Hepatocyte (in vitro differentiated cells): Measurements from ENCODE around the gene BLM.

Source experiments
- EZH2 ChIP-seq: fragments of 200-600 bp; sonication (generic); IDR thresholded peaks from 2 replicates; pipeline ENCODE4 v1.6.1; 2016; ENCODE audit warnings: antibody characterized with exemption, mild to moderate bottlenecking, borderline replicate concordance
- TF ChIP-seq, protein P1 (sequence below): fragments of 200-600 bp; sonication (generic); IDR thresholded peaks from 2 replicates; pipeline ENCODE4 v1.5.1; 2016; ENCODE audit warnings: antibody characterized with exemption, mild to moderate bottlenecking; ENCODE audit not compliant: poor library complexity

DNA sequence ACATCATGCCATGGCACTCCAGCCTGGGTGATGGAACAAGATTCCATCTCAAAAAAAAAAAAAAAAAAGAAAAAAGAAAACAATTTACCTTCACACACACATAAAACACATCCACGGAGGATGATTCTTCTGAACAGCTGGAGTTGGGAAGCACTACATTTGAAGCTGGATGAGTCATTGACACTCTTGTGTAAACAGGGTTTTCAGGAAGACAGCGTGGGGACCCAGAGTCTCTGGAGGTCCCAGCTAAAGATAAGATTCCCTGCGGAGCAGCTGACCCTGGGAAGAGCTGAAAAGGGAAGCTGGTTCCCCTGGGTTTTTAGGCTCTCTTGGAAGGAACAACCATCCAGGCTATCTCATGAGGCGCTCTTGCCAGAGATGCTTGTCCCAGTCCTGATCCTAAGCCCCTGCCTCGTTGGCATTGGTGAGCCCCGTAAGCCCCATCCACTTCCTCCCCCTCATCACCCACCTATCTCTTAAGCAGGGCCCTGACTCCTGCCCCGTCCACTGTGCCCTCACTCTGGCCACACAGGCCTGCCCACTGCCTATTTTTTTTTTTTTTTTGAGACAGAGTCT, 119.2 kb downstream of the BLM start:
- TF ChIP-seq, protein P1, sequence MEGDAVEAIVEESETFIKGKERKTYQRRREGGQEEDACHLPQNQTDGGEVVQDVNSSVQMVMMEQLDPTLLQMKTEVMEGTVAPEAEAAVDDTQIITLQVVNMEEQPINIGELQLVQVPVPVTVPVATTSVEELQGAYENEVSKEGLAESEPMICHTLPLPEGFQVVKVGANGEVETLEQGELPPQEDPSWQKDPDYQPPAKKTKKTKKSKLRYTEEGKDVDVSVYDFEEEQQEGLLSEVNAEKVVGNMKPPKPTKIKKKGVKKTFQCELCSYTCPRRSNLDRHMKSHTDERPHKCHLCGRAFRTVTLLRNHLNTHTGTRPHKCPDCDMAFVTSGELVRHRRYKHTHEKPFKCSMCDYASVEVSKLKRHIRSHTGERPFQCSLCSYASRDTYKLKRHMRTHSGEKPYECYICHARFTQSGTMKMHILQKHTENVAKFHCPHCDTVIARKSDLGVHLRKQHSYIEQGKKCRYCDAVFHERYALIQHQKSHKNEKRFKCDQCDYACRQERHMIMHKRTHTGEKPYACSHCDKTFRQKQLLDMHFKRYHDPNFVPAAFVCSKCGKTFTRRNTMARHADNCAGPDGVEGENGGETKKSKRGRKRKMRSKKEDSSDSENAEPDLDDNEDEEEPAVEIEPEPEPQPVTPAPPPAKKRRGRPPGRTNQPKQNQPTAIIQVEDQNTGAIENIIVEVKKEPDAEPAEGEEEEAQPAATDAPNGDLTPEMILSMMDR = no peak
- no peak for TF ChIP-seq EZH2
